ENCODE data around the gene PCCA.

GRCh38 chr13:100528353-100528752 lies 439.5 kb downstream of the PCCA start:
- TF ChIP-seq CTCF (IDR thresholded peaks at IDR 0.05) (no peak), POLR2A (IDR thresholded peaks at IDR 0.05) (no peak)

All from breast epithelium (tissue), 3 donors.